ENCODE data around the gene SEL1L3. TPM values are rescaled to one million over a fixed set of nuclear protein-coding genes. Genes with fewer than 3 reads are reported as not detected.

SEL1L3 gene
- total and polyA plus RNA-seq, 7 donors = 1.0 to 4.3 (median 1.6) TPM

DNA sequence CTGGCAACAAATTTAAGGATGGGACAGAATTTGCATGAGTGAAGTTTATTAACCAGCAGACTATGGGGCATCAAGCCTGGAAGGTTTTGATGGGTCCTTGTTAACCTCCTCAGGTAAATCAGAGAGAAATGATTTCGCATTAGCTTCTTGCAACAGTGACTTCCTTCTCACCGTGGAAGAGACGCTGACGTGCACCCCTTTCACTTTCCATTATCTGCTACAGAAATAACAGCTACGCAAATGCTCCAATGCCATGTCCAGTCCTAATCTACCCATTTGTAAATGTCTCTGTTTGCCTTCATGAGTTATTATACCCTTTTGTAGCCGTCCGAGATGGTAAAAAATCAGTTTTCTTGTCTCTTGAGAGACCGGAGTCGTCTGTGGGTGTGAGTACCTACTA, 106.9 kb downstream of the SEL1L3 start:
- Histone ChIP-seq H3K27me3 (ENCODE audit: insufficient read depth in 3 of 3, low read length in 2 of 3) (no peaks in the 10 kb centered on the region), H3K27ac (no peak overlapping the region), H3K4me1 (no peaks in the 10 kb centered on the region), H3K4me3 (no peak overlapping the region), H3K9me3 (no peaks in the 10 kb centered on the region), H3K36me3 (ENCODE audit: insufficient read depth in 1 of 2, low read depth in 1 of 2) (no peaks in the 10 kb centered on the region)
- intact Hi-C loops (cut with DNase I) = no loop called here
- 88 to 93% (median 90%) methylated on average over 9 of the region's 9 CpGs for WGBS, 3 donors
- ATAC-seq (no peak), DNase-seq (no peak)
- TF ChIP-seq CTCF (IDR thresholded peaks at IDR 0.05) = no peak

DNA sequence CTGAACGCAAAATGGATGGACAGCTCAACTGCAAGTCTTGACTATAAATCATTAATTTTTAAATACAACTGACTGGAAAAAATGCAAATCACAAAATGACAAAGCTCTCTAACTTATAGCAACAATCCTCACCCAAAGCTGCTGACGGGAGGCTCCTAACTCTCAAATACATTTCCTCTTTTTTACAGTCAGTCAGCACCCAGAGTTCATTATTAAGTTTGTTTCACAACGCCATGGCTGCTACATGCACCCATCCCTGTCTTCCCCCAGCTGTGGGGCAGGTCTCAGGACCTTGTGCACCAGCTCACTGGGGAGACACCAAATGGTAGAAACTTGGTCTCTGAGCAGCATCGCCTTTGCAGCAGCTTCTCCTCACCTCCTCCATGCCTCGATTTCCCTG, 109.5 kb downstream of the SEL1L3 start:
- Histone ChIP-seq H3K27me3 (ENCODE audit: insufficient read depth in 3 of 3, low read length in 2 of 3) (no peaks in the 10 kb centered on the region), H3K27ac (no peak overlapping the region), H3K4me1 (no peaks in the 10 kb centered on the region), H3K36me3 (ENCODE audit: insufficient read depth in 1 of 2, low read depth in 1 of 2) (no peaks in the 10 kb centered on the region), H3K4me3 (no peak overlapping the region), H3K9me3 (no peaks in the 10 kb centered on the region)
- DNase-seq = no peak
- TF ChIP-seq CTCF (IDR thresholded peaks at IDR 0.05) = no peak
- 94 to 97% (median 94%) methylated on average over 5 of the region's 5 CpGs for WGBS, 3 donors
- intact Hi-C loops (cut with DNase I) = no loop called here
- ATAC-seq = no peak

GRCh38 chr4:25750874-25751273, 111.9 kb downstream of the SEL1L3 start:
- Histone ChIP-seq H3K36me3 (ENCODE audit: insufficient read depth in 1 of 2, low read depth in 1 of 2) (no peaks in the 10 kb centered on the region), H3K9me3 (no peaks in the 10 kb centered on the region), H3K27me3 (ENCODE audit: insufficient read depth in 3 of 3, low read length in 2 of 3) (no peaks in the 10 kb centered on the region), H3K4me1 (no peaks in the 10 kb centered on the region), H3K4me3 (no peak overlapping the region), H3K27ac (no peak overlapping the region)
- 78 to 88% (median 79%) methylated on average over 4 of the region's 4 CpGs for WGBS, 3 donors
- TF ChIP-seq CTCF (IDR thresholded peaks at IDR 0.05) = no peak
- ATAC-seq (no peak), DNase-seq (no peak)
- intact Hi-C loops (cut with DNase I) = no loop called here

DNA sequence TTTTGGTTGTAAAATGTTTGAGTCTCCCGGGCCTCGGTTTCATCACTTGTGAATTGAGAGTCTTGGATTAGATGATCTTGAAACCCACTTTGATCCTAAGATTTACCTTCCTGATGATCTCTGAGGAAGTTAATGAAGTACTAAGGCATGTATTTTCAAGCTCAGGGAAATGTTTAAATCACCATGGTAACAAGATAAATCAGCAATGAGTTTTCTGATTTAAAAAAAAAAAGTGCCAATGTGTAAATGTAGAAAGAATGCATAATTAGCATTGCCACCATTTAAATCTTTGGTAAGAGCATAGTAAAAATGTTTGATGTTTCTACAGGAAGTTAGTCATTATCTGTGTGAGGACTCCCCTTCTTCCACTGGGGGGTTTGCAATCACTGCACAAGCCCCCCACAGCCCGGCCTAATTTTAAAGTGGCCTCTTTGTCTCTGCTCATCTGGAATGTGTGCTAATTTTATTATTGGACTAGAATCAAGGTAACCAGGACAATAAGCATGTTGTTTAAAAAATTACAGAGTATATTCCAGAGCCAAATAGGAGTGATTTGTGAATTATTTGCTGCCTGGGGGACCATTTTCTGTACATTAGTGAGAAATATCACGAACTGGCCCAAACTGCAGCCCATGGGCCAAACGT, 113.5 kb downstream of the SEL1L3 start:
- Histone ChIP-seq H3K4me3 (no peak overlapping the region), H3K9me3 (no peaks in the 10 kb centered on the region), H3K27ac (no peak overlapping the region), H3K4me1 (no peaks in the 10 kb centered on the region), H3K36me3 (ENCODE audit: insufficient read depth in 1 of 2, low read depth in 1 of 2) (no peaks in the 10 kb centered on the region), H3K27me3 (ENCODE audit: insufficient read depth in 3 of 3, low read length in 2 of 3) (no peaks in the 10 kb centered on the region)
- 74 to 96% (median 86%) methylated on average over 5 of the region's 5 CpGs for WGBS, 3 donors
- intact Hi-C loops (cut with DNase I) = no loop called here
- no peak for DNase-seq
- no peak for ATAC-seq
- no peak for TF ChIP-seq CTCF (IDR thresholded peaks at IDR 0.05)

- DNase-seq (no peak), ATAC-seq (no peak)
- TF ChIP-seq CTCF (IDR thresholded peaks at IDR 0.05) = no peak
- Histone ChIP-seq H3K9me3 (no peaks in the 10 kb centered on the region), H3K36me3 (ENCODE audit: insufficient read depth in 1 of 2, low read depth in 1 of 2) (no peaks in the 10 kb centered on the region), H3K4me3 (no peak overlapping the region), H3K27me3 (ENCODE audit: insufficient read depth in 3 of 3, low read length in 2 of 3) (no peaks in the 10 kb centered on the region), H3K27ac (no peak overlapping the region), H3K4me1 (no peaks in the 10 kb centered on the region)
- WGBS, 3 donors = 69 to 76% (median 75%) methylated on average over 3 of the region's 3 CpGs
- intact Hi-C loops (cut with DNase I) = no loop called here
Measured at GRCh38 chr4:25743971-25744370, 118.8 kb downstream of the SEL1L3 start.
